Stimulated activated CD8-positive, alpha-beta memory T cell treated with anti-CD3 and anti-CD28 coated beads, Interleukin-2, amount 100 ng/mL, for 48 hours (primary cell): ENCODE measurements around the gene NUDT6.
"Not testable (repeated sequence)": the region's sequence is repeated elsewhere in the genome, so short reads cannot be mapped to it uniquely, and the experiment has no call there.

Experiments used
- DNase-seq, 2 donors: peaks; one replicate each; pipeline ENCODE4 v3.0.0-alpha.2; 2020; ENCODE audit warnings: low read depth in 2 of 2

The NUDT6 gene

GRCh38 chr4:122875949-122876348, 46.4 kb downstream of the NUDT6 start:
- no peak for DNase-seq

DNA sequence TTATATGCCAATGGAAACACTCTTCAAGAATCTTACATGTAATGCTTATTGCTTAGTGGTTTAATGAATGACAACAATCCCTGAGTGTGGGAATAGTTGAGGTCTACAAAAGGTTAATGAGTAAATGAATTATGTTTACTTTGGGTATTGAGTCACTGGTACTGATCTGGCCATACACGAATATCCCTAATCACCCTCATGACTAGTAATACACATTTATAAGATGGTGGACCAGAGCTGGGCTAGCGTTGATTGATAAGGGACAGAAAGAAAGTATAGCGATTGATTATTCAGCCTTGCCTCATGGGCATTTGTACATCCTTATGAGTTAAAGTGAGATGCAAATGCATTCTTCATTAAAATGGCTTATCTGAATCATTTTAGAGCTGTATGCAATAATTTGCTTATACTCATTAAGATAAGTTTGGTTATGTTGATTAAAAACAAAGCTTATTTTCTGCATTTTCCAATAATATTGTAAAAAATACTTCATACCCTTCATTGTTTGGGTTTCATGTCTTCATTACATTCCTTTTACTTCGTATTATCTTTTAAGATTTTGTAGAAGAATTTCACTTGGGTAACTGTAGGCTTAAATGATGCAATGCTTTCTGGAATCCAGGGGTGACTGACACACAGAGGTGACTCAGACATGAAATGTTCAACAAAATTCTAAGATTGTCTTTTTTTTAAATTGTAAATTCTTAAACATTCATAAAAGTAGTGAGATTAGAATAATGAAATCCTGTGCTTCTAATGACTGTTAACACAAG, 48.4 kb downstream of the NUDT6 start:
- DNase-seq = no peak

DNA sequence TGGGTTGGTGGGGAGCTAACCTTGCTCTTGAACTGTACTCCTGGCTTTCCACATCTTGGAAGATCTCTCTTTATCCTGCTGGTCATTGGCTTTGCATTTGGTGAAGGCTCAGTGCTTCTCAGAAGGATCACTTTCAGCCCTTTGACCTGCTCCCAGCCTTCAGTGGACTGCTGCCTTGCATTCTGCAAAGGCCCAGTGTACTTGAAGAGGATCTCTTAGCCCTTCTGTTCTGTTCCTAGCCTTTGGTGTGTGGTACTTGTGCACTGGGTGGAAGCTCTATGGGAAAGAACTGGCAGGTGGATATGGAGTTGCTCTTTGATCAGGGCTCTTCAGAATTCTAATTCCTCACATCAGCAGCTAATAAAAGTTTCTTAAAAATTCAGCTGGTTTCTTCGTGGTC, 49.3 kb downstream of the NUDT6 start:
- DNase-seq = no peak

- not testable (repeated sequence) for DNase-seq
Measured at GRCh38 chr4:122868235-122868634, 54.2 kb downstream of the NUDT6 start.

DNA sequence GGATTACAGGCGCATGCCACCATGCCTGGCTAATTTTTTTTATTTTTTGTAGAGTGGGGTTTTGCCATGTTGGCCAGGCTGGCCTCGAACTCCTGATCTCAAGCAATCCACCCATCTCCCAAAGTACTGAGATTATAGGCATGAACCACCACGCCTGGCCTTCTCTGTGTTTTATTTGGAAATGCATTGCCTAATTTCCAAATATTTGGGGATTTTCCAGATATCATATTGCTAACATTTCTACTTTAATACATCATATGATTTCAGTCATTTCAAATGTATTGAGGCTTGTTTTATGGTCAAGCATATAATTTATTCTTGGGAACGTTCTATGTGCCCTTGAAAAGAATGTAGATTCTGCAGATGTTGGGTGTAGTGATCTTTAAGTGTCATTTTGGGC, 57.0 kb downstream of the NUDT6 start:
- DNase-seq = no peak

DNA sequence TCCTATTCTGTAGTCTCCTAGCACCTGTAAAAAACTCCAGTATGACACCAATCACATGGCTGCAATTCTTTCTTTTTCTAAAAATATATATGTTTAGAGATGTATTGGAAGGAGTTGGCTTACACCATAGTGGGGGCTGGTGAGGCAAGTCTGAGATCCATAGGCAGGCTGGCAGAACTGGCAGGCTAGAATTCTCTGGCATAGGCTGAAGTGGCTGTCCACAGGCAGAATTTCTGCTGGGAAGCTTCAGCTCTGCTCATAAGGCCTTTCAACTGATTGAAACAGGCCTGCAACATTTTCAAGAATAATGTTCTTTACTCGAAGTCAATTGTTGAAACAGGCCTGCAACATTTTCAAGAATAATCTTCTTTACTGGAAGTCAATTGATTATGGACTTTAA, 58.8 kb downstream of the NUDT6 start:
- no peak for DNase-seq

GRCh38 chr4:122861172-122861943, 61.0 kb downstream of the NUDT6 start:
- no peak for DNase-seq

- DNase-seq = no peak
Measured at GRCh38 chr4:122858705-122859104, 63.7 kb downstream of the NUDT6 start.

DNA sequence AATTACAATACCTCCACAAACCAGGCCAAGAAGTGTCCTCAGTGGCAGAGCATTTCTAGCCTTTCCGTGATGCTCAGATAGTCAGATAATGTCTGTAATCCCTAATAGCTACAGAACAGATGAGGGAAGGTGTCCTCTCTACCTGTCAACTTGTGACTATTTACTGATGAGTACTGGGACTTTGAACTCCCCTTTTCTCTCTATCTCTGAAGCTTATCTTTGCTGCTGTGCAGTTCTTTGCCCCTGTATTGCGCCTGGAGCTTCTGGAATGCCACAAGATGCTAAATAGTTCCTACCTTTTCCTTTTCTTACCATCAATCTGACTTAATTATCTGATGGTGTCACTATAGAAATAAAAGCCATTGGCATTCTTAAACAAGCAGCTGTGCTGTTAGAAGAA, 65.2 kb downstream of the NUDT6 start:
- no peak for DNase-seq

DNA sequence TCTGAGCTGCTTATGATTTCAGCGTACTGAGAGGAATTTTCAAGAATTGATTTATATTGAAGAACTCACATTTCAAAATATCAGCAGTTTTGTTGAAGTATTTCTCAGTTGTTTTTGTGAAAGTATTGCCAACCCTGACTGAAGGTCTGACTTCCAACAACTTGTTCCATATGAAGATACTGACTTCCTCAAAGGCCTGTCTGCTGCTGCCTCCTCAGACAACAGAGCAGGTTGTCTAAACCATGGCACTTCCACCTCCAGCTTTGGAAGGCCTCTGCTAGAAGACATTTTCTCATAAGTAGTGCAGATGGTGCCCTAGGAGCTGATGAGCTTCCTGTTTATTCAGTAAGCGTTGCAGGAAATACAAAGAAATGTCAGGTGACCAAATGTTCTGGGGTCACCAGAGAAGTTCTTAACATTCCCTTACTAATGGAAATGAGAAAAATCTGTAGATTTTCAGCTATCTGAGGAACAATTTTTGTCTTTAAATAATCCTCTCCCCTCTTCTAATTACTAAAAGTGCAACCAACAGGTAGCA, 67.0 kb downstream of the NUDT6 start:
- no peak for DNase-seq

DNA sequence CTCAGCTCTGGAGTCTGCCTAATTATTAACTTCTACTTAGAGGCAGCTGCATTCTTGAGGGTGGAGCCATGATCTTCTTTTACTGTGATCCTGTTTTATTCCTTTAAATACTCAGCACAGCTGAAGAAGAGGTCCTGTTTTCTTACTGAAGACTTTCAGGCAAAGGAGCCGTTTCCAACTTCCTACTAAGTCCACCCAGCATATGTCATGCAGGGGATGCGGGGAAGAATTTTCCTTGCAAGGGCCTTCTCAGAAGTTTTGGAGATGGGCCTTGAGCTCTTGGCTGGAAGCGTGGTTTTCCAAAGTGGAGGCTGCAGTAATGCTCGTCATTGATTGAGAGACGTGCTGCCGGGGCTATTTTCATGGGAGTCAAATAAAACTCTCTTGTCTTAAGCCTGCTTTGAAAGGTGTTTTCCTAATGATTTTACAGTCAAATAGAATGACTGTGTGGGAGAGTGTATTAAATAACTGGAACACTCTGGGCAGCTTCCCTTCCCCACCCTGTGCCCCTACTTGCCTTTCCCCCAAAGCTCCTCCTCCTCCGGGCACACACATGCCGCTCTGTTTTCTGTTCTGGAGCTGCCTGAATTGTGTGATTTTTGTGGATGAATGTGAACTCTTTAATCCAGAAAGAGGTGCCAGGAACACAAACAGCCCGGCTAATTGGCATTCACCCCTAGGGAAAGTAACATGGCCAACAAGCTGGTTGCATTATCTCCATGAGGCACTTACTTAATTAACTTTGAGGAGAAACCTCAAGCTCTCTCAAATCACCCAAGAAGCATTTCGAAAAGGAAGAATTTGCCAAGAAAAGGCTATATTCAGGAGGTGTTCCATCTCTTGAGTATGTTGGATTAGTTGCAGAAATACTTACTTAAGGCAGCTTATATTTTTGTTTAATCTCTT, 67.7 kb downstream of the NUDT6 start:
- no peak for DNase-seq

GRCh38 chr4:122851568-122851967, 70.8 kb downstream of the NUDT6 start:
- no peak for DNase-seq

DNA sequence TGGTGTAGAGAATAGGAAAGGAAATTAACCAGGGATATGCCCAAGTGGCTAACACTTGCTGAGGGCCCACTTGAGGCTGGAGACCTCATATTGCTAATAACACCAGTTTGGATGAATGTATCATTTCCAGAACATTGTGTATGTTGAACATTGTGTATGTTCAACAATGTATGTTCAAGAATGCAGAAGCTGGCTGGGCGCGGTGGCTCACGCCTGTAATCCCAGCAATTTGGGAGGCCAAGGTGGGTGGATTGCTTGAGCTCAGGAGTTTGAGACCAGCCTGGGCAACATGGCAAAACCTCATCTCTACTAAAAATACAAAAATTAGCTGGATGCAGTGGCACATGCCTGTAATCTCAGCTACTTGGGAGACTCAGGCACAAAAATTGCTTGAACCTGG, 72.6 kb downstream of the NUDT6 start:
- not testable (repeated sequence) for DNase-seq

GRCh38 chr4:122847931-122848330, 74.5 kb downstream of the NUDT6 start:
- no peak for DNase-seq

- no peak for DNase-seq
Measured at GRCh38 chr4:122845760-122846159, 76.6 kb downstream of the NUDT6 start.

- DNase-seq = no peak
Measured at GRCh38 chr4:122845066-122845465, 77.3 kb downstream of the NUDT6 start.

- DNase-seq = not testable (repeated sequence)
Measured at GRCh38 chr4:122844391-122844790, 78.0 kb downstream of the NUDT6 start.

DNA sequence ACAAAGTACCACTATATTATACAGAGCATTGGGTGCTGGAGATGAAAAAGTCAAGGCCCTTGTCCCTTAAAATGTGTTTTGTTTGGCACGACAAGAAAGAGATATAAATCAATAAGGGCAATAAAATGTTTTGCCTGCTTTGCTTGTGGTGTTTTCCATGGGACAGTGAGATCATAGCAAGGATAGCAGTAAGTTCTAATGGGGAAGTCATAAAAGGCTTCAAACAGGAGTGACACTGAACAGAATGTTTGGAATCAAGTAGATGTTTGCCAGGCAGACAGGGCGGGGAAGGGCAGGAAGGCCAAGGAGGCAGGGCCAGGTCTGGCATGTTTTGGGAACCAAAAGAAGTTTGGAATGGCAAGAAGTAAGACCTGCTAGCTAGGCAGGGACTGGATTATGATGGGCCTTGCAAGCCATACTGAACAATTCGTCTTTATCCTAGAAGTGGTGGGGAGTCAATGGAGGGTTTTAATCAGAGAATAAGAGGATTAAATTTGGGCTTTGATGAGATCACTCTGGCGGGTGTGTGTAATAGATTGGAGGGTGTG, 79.3 kb downstream of the NUDT6 start:
- DNase-seq = no peak
